ENCODE results near the gene AHCY.
"Not testable (repeated sequence)": the region's sequence is repeated elsewhere in the genome, so short reads cannot be mapped to it uniquely, and the experiment has no call there.

AHCY gene

GRCh38 chr20:34252431-34253086 is 50.6 kb downstream of the AHCY start:
- not testable (repeated sequence) for FAIRE-seq

GRCh38 chr20:34251619-34252018 is 51.5 kb downstream of the AHCY start:
- FAIRE-seq: no peak

- no peak for FAIRE-seq
Measured at GRCh38 chr20:34250005-34250404, 53.1 kb downstream of the AHCY start.

- no peak for FAIRE-seq
Measured at GRCh38 chr20:34249291-34249690, 53.9 kb downstream of the AHCY start.

GRCh38 chr20:34246126-34246626 is 57.0 kb downstream of the AHCY start:
- FAIRE-seq: no peak

- FAIRE-seq: no peak
Measured at GRCh38 chr20:34243377-34243776, 59.8 kb downstream of the AHCY start.

- FAIRE-seq: no peak
Measured at GRCh38 chr20:34242879-34243278, 60.3 kb downstream of the AHCY start.

GRCh38 chr20:34242015-34242414 is 61.1 kb downstream of the AHCY start:
- not testable (repeated sequence) for FAIRE-seq

GRCh38 chr20:34240693-34241615 is 62.2 kb downstream of the AHCY start, which contains the start of gene ASIP:
Gene ASIP (plus strand): TSS chr20:34241423. CDS start chr20:34260375, 18,952 bp downstream.
- no peak for FAIRE-seq

GRCh38 chr20:34240121-34240520 is 63.0 kb downstream of the AHCY start:
- no peak for FAIRE-seq

GRCh38 chr20:34237942-34238341 is 65.2 kb downstream of the AHCY start:
- no peak for FAIRE-seq

GRCh38 chr20:34235875-34236274 is 67.3 kb downstream of the AHCY start:
- no peak for FAIRE-seq

- no peak for FAIRE-seq
Measured at GRCh38 chr20:34233687-34234086, 69.5 kb downstream of the AHCY start.

- no peak for FAIRE-seq
Measured at GRCh38 chr20:34232494-34233087, 70.6 kb downstream of the AHCY start.

- no peak for FAIRE-seq
Measured at GRCh38 chr20:34231634-34232033, 71.5 kb downstream of the AHCY start.
